ENCODE measurements around the gene ELP6. TPM values are rescaled to one million over a fixed set of nuclear protein-coding genes. Genes with fewer than 3 reads are reported as not detected.
A peak's percentile ranks its signal among the peaks of the same experiment; 100 is the strongest.
"Not testable (repeated sequence)": the region's sequence is repeated elsewhere in the genome, so short reads cannot be mapped to it uniquely, and the experiment has no call there.

Gene ELP6
- total RNA-seq, 1 donor from 2014 or later, result 51.3 TPM

- DNase-seq (ENCODE audit: extremely low spot score, unreplicated experiment), result no peak
- Mint-ChIP-seq H3K4me3 (no peak overlapping the region), H3K27ac (no peak overlapping the region), H3K9me3 (no peaks in the 10 kb centered on the region), H3K36me3 (no peaks in the 10 kb centered on the region), H3K4me1 (ENCODE audit: unreplicated experiment) (peaks cover 9% of the 10 kb centered on the region), H3K27me3 (peaks cover 3% of the 10 kb centered on the region)
- TF ChIP-seq CTCF (conservative IDR thresholded peaks at IDR 0.05), result no peak
Observed at GRCh38 chr3:47520756-47521155, 7.2 kb upstream of the ELP6 start.

- Mint-ChIP-seq H3K4me3 (no peak overlapping the region), H3K27me3 (peaks cover 3% of the 10 kb centered on the region), H3K4me1 (ENCODE audit: unreplicated experiment) (peaks cover 21% of the 10 kb centered on the region), H3K9me3 (no peaks in the 10 kb centered on the region), H3K27ac (no peak overlapping the region), H3K36me3 (no peaks in the 10 kb centered on the region)
- no peak for TF ChIP-seq CTCF (conservative IDR thresholded peaks at IDR 0.05)
- DNase-seq (ENCODE audit: extremely low spot score, unreplicated experiment), result no peak
Observed at GRCh38 chr3:47517937-47518336, 4.4 kb upstream of the ELP6 start.

DNA sequence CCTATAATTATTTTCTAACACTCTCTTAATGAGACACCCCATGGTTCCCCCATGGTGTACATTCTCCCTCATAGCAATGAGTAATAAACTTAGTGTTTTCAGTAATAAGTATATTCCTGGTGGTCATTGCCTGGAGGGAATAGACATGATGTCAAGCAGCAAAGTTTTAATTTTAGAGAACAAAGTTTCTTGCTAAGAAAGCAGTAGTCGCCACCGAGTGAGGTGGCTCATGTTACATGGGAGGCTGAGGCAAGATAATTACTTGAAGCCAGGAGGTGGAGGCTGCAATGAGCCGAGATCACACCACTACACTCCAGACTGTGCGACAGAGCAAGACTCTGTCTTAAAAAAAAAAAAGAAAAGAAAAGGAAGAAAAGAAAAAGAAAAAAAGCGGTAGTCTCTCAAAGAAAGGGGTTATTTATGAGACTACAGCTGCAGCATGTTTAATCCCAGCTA, 2.4 kb upstream of the ELP6 start:
- Mint-ChIP-seq H3K36me3 (no peaks in the 10 kb centered on the region), H3K9me3 (no peaks in the 10 kb centered on the region), H3K4me3 (peak overlapping the region; percentile 38), H3K27ac (peak overlapping the region; percentile 13), H3K4me1 (ENCODE audit: unreplicated experiment) (peaks cover 15% of the 10 kb centered on the region), H3K27me3 (no peaks in the 10 kb centered on the region)
- DNase-seq (ENCODE audit: extremely low spot score, unreplicated experiment), result no peak
- no peak for TF ChIP-seq CTCF (conservative IDR thresholded peaks at IDR 0.05)

GRCh38 chr3:47515100-47515499, 1.6 kb upstream of the ELP6 start:
- Mint-ChIP-seq H3K9me3 (no peaks in the 10 kb centered on the region), H3K4me1 (ENCODE audit: unreplicated experiment) (peaks cover 15% of the 10 kb centered on the region), H3K36me3 (no peaks in the 10 kb centered on the region), H3K27ac (peak overlapping the region; percentile 13), H3K4me3 (peak overlapping the region; percentile 79), H3K27me3 (no peaks in the 10 kb centered on the region)
- DNase-seq (ENCODE audit: extremely low spot score, unreplicated experiment), result no peak
- TF ChIP-seq CTCF (conservative IDR thresholded peaks at IDR 0.05), result no peak

- peak overlapping the region; percentile 99 for H3K4me3 Mint-ChIP-seq
- H3K9me3 Mint-ChIP-seq, result no peaks in the 10 kb centered on the region
- DNase-seq (ENCODE audit: extremely low spot score, unreplicated experiment), result no peak
Observed at GRCh38 chr3:47512416-47513124, 942 bp downstream of the ELP6 start.

DNA sequence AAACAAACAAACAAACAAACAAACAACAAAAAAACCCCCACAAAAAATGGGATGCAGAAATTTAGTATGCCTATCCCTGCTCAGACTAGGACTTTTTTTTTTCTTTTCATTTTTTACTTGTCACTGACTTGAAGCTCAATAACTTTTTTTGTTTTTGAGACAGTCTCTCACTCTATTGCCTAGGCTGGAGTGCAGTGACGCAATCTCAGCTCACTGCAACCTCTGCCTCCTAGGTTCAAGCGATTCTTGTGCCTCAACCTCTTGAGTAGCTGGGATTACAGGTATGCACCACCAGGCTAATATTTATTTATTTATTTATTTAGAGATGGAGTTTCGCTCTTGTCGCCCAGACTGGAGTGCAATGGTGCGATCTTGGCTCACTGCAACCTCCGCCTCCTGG, 8.2 kb downstream of the ELP6 start:
- not testable (repeated sequence) for DNase-seq (ENCODE audit: extremely low spot score, unreplicated experiment)

More at GRCh38 chr3:47512416-47513124, 942 bp downstream of the ELP6 start:
- Mint-ChIP-seq H3K27ac (peak overlapping the region; percentile 96), H3K27me3 (no peaks in the 10 kb centered on the region), H3K36me3 (no peaks in the 10 kb centered on the region), H3K4me1 (ENCODE audit: unreplicated experiment) (peaks cover 15% of the 10 kb centered on the region)
- TF ChIP-seq CTCF (conservative IDR thresholded peaks at IDR 0.05), result no peak

More for the DNA sequence above, 8.2 kb downstream of the ELP6 start:
- H3K27ac Mint-ChIP-seq; H3K4me1 Mint-ChIP-seq (ENCODE audit: unreplicated experiment); H3K9me3 Mint-ChIP-seq; H3K4me3 Mint-ChIP-seq; H3K27me3 Mint-ChIP-seq: not testable (repeated sequence)
- H3K36me3 Mint-ChIP-seq, result peaks cover 11% of the 10 kb centered on the region

All from type B pancreatic cell (in vitro differentiated cells).